ENCODE data around the gene SLC8A3. TPM values are rescaled to one million over a fixed set of nuclear protein-coding genes. Genes with fewer than 3 reads are reported as not detected.

SLC8A3 gene
- total and polyA plus RNA-seq, 2 of the 13 experiments (the other 11 are each of a cell fraction or from before 2014, with no cell fraction given): 0.01 to 0.02 TPM

GRCh38 chr14:70045844-70046535 lies 142.8 kb downstream of the SLC8A3 start (continued):
- TF ChIP-seq ZNF329 (CRISPR knock-in tag; IDR thresholded peaks at IDR 0.05; ENCODE audit: low read depth) (0 out of 2 replicates have a peak, but pooled peaks have one; percentile 33), NCOA1 (CRISPR knock-in tag; IDR thresholded peaks at IDR 0.05) (peak; percentile 52; the same call in 1 of the 2 replicates), ATM (IDR thresholded peaks at IDR 0.05; ENCODE audit: borderline replicate concordance) (no peak), LBX2 (CRISPR knock-in tag; IDR thresholded peaks at IDR 0.05; ENCODE audit: borderline replicate concordance) (peak; percentile 84; the same call in 1 of the 2 replicates), ZNF275 (CRISPR knock-in tag; IDR thresholded peaks at IDR 0.05; ENCODE audit: borderline replicate concordance) (0 out of 2 replicates have a peak, but pooled peaks have one; percentile 19), PRPF4 (IDR thresholded peaks at IDR 0.05; ENCODE audit: low read depth, low read length, poor library complexity, severe bottlenecking) (no peak), ZNF362 (CRISPR knock-in tag; IDR thresholded peaks at IDR 0.05; ENCODE audit: borderline replicate concordance) (peak; percentile 59; the same call in 1 of the 2 replicates), ZNF790 (CRISPR knock-in tag; IDR thresholded peaks at IDR 0.05; ENCODE audit: borderline replicate concordance) (peak; percentile 75; the same call in 1 of the 2 replicates), ZNF660 (CRISPR knock-in tag; IDR thresholded peaks at IDR 0.05; ENCODE audit: borderline replicate concordance, low read depth) (no peak), PATZ1 (CRISPR knock-in tag; IDR thresholded peaks at IDR 0.05) (peak; percentile 31; the same call in 1 of the 2 replicates), ZNF546 (CRISPR knock-in tag; conservative IDR thresholded peaks at IDR 0.05) (no peak), HOXA3 (CRISPR knock-in tag; IDR thresholded peaks at IDR 0.05) (peak; percentile 85), DMTF1 (CRISPR knock-in tag; IDR thresholded peaks at IDR 0.05) (peak; percentile 85; the same call in 1 of the 2 replicates), MIXL1 (CRISPR knock-in tag; IDR thresholded peaks at IDR 0.05) (0 out of 2 replicates have a peak, but pooled peaks have one; percentile 54), ZSCAN25 (CRISPR knock-in tag; IDR thresholded peaks at IDR 0.05) (no peak), ZFAT (CRISPR knock-in tag; conservative IDR thresholded peaks at IDR 0.05) (no peak), YEATS4 (CRISPR knock-in tag; IDR thresholded peaks at IDR 0.05; ENCODE audit: borderline replicate concordance) (peak; percentile 87), XBP1 (CRISPR knock-in tag; IDR thresholded peaks at IDR 0.05) (no peak), FOXO1 (CRISPR knock-in tag; IDR thresholded peaks at IDR 0.05) (peak; percentile 80; the same call in 1 of the 2 replicates), HNRNPK (IDR thresholded peaks at IDR 0.05; ENCODE audit: low read depth, low read length, poor library complexity, severe bottlenecking) (no peak), RAD51 (IDR thresholded peaks at IDR 0.05; ENCODE audit: borderline replicate concordance) (no peak), NFATC3 (CRISPR knock-in tag; IDR thresholded peaks at IDR 0.05) (no peak), ZNF17 (CRISPR knock-in tag; IDR thresholded peaks at IDR 0.05) (no peak)
